Caco-2 (cell line): ENCODE data around the gene FBXL5. TPM values are rescaled to one million over a fixed set of nuclear protein-coding genes. Genes with fewer than 3 reads are reported as not detected.

Experiments used
- BruUV-seq: library from RNA; stranded (reverse); fragments of 400-500 nt; replicated peaks from 2 replicates; lab custom pipeline; 2021; lab: Mats Ljungman, UMichigan
- CTCF ChIA-PET: fragments of 300-600 bp; sonication (Branson Sonifier 250); formaldehyde crosslinking; loops from one replicate; lab custom pipeline; 2022; ENCODE audit warnings: antibody characterized with exemption; lab: Charles Lee
- POLR2A ChIA-PET: fragments of 300-600 bp; sonication (Branson Sonifier 250); formaldehyde crosslinking; loops from one replicate; lab custom pipeline; 2022; ENCODE audit warnings: antibody characterized with exemption; lab: Charles Lee
- DNase-seq, 2 experiments: peaks; one replicate each; pipeline versions ENCODE4 v3.0.0 to v3.0.0-alpha.2; 2020 to 2022
- H3K27me3 ChIP-seq: replicated peaks from 2 replicates; pipeline ENCODE4 v1.6.0; 2011; ENCODE audit warnings: low read length; ENCODE audit not compliant: control insufficient read depth, insufficient read depth
- H3K36me3 ChIP-seq: 2 replicates; pipeline ENCODE4 v1.5.1; 2011; ENCODE audit warnings: low read length; ENCODE audit not compliant: control insufficient read depth, insufficient read depth
- H3K4me1 ChIP-seq: fragments of 250-450 bp; sonication (Bioruptor Pico); 2 replicates; pipeline ENCODE4 v1.5.1; 2020; ENCODE audit warnings: mild to moderate bottlenecking
- H3K4me3 ChIP-seq: 2 replicates; pipeline ENCODE4 v1.5.1; 2011; ENCODE audit warnings: low read depth, mild to moderate bottlenecking, control low read depth, low read length
- H3K9me3 ChIP-seq: fragments of 250-450 bp; sonication (Bioruptor Pico); 2 replicates; pipeline ENCODE4 v1.5.1; 2020; ENCODE audit warnings: mild to moderate bottlenecking, moderate library complexity
- H3K27ac Mint-ChIP-seq: one replicate; pipeline ENCODE4 v1.8.0; 2022; ENCODE audit warnings: mixed read lengths; ENCODE audit not compliant: unreplicated experiment
- H3K27me3 Mint-ChIP-seq: one replicate; pipeline ENCODE4 v1.8.0; 2022; ENCODE audit warnings: mixed read lengths; ENCODE audit not compliant: insufficient read depth, unreplicated experiment
- H3K36me3 Mint-ChIP-seq: one replicate; pipeline ENCODE4 v1.8.0; 2022; ENCODE audit warnings: mild to moderate bottlenecking, mixed read lengths; ENCODE audit not compliant: insufficient read depth, unreplicated experiment
- H3K4me1 Mint-ChIP-seq: one replicate; pipeline ENCODE4 v1.8.0; 2022; ENCODE audit warnings: low read depth, mixed read lengths; ENCODE audit not compliant: unreplicated experiment
- H3K4me3 Mint-ChIP-seq: one replicate; pipeline ENCODE4 v1.8.0; 2022; ENCODE audit warnings: mild to moderate bottlenecking, moderate library complexity, mixed read lengths; ENCODE audit not compliant: unreplicated experiment
- H3K9me3 Mint-ChIP-seq: one replicate; pipeline ENCODE4 v1.8.0; 2022; ENCODE audit warnings: mixed read lengths; ENCODE audit not compliant: unreplicated experiment
- intact Hi-C: fragments of 100-400 bp; cut with micrococcal nuclease; formaldehyde crosslinking; loops from one replicate; pipeline ENCODE4 v1.10.0; 2022; ENCODE audit not compliant: unreplicated experiment
- total RNA-seq: library from RNA; stranded (reverse); gene quantifications from 2 replicates; pipeline ENCODE4 v1.2.3, GENCODE V29; 2022
- TF ChIP-seq, protein P1 (sequence below), 2 experiments: fragments of 200-600 bp in 1 of 2; IDR thresholded peaks; 1 replicate in 1 of 2; 2 replicates in 1 of 2; pipeline versions ENCODE4 v1.5.1 to v1.8.0; 2011 to 2022; ENCODE audit warnings: antibody characterized with exemption in 1 of 2, control low read depth in 1 of 2, inconsistent platforms in 1 of 2, low read depth in 1 of 2, low read length in 1 of 2, mild to moderate bottlenecking in 1 of 2, moderate library complexity in 1 of 2; ENCODE audit not compliant: insufficient read depth in 1 of 2, severe bottlenecking in 1 of 2, unreplicated experiment in 1 of 2

The FBXL5 gene
- total RNA-seq, 1 experiment from 2014 or later, result 29.1 TPM

DNA sequence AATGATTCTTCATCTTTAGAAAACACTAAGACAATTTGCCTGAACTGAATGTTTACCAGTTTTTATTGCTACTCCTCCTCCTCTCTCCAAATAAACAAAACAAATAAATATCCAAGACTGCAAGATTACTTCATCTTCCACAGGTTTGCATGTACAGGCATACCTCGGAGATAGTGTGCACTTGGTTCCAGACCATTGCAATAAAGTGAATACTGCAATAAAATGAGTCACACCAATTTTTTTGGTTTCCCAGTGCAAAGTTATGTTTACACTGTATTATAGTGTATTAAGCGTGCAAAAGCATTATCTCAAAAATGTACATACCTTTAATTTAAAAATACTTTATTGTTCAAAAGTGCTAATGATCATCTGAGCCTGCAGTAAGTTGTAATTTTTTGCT lies 53.3 kb downstream of the FBXL5 start:
- Histone ChIP-seq H3K4me1 (no peaks in the 10 kb centered on the region), H3K4me3 (no peak overlapping the region), H3K27me3 (no peaks in the 10 kb centered on the region), H3K36me3 (no peaks in the 10 kb centered on the region), H3K9me3 (no peaks in the 10 kb centered on the region)
- POLR2A ChIA-PET, result no interaction called here
- Mint-ChIP-seq H3K27ac (no peak overlapping the region), H3K4me1 (no peaks in the 10 kb centered on the region), H3K27me3 (no peaks in the 10 kb centered on the region), H3K4me3 (no peak overlapping the region), H3K36me3 (peaks cover 6% of the 10 kb centered on the region), H3K9me3 (no peaks in the 10 kb centered on the region)
- CTCF ChIA-PET, result no interaction called here
- BruUV-seq, result no TSS peak
- DNase-seq, result no peak
- intact Hi-C loops, result no loop called here
- TF ChIP-seq, protein P1, sequence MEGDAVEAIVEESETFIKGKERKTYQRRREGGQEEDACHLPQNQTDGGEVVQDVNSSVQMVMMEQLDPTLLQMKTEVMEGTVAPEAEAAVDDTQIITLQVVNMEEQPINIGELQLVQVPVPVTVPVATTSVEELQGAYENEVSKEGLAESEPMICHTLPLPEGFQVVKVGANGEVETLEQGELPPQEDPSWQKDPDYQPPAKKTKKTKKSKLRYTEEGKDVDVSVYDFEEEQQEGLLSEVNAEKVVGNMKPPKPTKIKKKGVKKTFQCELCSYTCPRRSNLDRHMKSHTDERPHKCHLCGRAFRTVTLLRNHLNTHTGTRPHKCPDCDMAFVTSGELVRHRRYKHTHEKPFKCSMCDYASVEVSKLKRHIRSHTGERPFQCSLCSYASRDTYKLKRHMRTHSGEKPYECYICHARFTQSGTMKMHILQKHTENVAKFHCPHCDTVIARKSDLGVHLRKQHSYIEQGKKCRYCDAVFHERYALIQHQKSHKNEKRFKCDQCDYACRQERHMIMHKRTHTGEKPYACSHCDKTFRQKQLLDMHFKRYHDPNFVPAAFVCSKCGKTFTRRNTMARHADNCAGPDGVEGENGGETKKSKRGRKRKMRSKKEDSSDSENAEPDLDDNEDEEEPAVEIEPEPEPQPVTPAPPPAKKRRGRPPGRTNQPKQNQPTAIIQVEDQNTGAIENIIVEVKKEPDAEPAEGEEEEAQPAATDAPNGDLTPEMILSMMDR (IDR thresholded peaks at IDR 0.05; ENCODE audit: insufficient read depth in 1 of 2, low read depth in 1 of 2, low read length in 1 of 2, severe bottlenecking in 1 of 2, unreplicated experiment in 1 of 2), result no peak

DNA sequence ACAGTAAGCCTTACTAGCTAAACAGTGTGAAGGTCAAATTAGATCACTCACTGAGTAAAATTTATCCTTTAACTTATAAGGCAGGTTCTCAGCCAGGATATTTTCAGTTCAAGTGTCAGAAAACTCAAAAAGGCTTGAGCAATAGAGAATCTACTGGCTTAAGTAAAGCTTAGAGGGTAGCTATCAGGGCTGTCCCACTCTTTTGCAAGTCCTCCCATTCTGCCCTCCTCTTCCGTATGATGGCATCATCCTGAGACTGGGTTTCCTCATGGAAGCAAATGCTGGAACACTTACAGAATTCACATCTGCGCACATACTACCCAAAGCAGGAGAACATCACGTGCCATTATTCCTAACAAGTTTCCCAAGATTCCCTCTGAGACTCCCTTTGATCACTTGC lies 55.0 kb downstream of the FBXL5 start:
- Histone ChIP-seq H3K36me3 (no peaks in the 10 kb centered on the region), H3K9me3 (no peaks in the 10 kb centered on the region), H3K4me1 (no peaks in the 10 kb centered on the region), H3K4me3 (no peak overlapping the region), H3K27me3 (no peaks in the 10 kb centered on the region)
- Mint-ChIP-seq H3K4me1 (no peaks in the 10 kb centered on the region), H3K4me3 (no peak overlapping the region), H3K27me3 (no peaks in the 10 kb centered on the region), H3K36me3 (peaks cover 6% of the 10 kb centered on the region), H3K27ac (no peak overlapping the region), H3K9me3 (no peaks in the 10 kb centered on the region)
- CTCF ChIA-PET, result no interaction called here
- BruUV-seq, result no TSS peak
- POLR2A ChIA-PET, result no interaction called here
- DNase-seq, result no peak
- TF ChIP-seq, protein P1 (IDR thresholded peaks at IDR 0.05; ENCODE audit: insufficient read depth in 1 of 2, low read depth in 1 of 2, low read length in 1 of 2, severe bottlenecking in 1 of 2, unreplicated experiment in 1 of 2), result no peak
- intact Hi-C loops, result no loop called here

DNA sequence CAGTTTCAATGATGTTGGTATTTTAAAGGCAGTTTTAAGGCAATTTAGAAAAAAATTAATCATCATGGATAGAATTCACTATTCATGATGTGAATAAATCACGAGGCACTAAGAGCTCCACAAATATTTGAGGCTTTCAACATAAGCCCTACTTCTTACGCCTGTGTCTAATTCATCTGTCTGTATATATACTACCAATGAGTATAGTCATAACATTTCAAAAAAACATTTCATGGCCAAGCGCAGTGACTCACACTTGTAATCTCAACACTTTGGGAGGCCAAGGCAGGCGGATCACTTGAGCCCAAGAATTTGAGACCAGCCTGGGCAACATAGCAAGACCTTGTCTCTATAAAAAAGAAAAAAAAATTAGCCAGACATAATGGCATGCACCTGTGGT lies 56.5 kb downstream of the FBXL5 start:
- intact Hi-C loops, result no loop called here
- no TSS peak for BruUV-seq
- no peak overlapping the region for H3K27ac Mint-ChIP-seq
- no peaks in the 10 kb centered on the region for H3K27me3 Mint-ChIP-seq
- no peaks in the 10 kb centered on the region for H3K27me3 ChIP-seq
- no peaks in the 10 kb centered on the region for H3K9me3 ChIP-seq
- H3K4me3 Mint-ChIP-seq, result no peak overlapping the region
- H3K4me1 ChIP-seq, result no peaks in the 10 kb centered on the region
- H3K4me1 Mint-ChIP-seq, result no peaks in the 10 kb centered on the region
- no peak overlapping the region for H3K4me3 ChIP-seq
- H3K36me3 Mint-ChIP-seq, result peaks cover 6% of the 10 kb centered on the region
- ChIA-PET POLR2A (no interaction called here), CTCF (no interaction called here)
- H3K36me3 ChIP-seq, result no peaks in the 10 kb centered on the region
- TF ChIP-seq, protein P1 (IDR thresholded peaks at IDR 0.05; ENCODE audit: insufficient read depth in 1 of 2, low read depth in 1 of 2, low read length in 1 of 2, severe bottlenecking in 1 of 2, unreplicated experiment in 1 of 2), result no peak
- no peak for DNase-seq
- H3K9me3 Mint-ChIP-seq, result no peaks in the 10 kb centered on the region
